A673 (cell line): ENCODE data around the gene BHLHA15. TPM values are rescaled to one million over a fixed set of nuclear protein-coding genes. Genes with fewer than 3 reads are reported as not detected.

ENCODE experiments used
- BruUV-seq: library from RNA; stranded (reverse); fragments of 400-500 nt; replicated peaks from 2 replicates; lab custom pipeline; 2021; lab: Mats Ljungman, UMichigan
- CTCF ChIA-PET: fragments of 300-600 bp; sonication (Branson Sonifier 250); formaldehyde crosslinking; loops from one replicate; lab custom pipeline; 2022; ENCODE audit warnings: antibody characterized with exemption; lab: Charles Lee
- POLR2A ChIA-PET: fragments of 300-600 bp; sonication (Branson Sonifier 250); formaldehyde crosslinking; loops from one replicate; lab custom pipeline; 2022; ENCODE audit warnings: antibody characterized with exemption; ENCODE audit not compliant: low non-redundant PET; lab: Charles Lee
- DNase-seq: peaks from one replicate; pipeline ENCODE4 v3.0.0-alpha.2; 2015; ENCODE audit warnings: low spot score
- H3K27ac ChIP-seq: fragments of 200-600 bp; sonication (generic); 2 replicates; pipeline ENCODE4 v1.5.1; 2016; ENCODE audit warnings: mixed run types, low read depth, mild to moderate bottlenecking, mixed read lengths, antibody characterized with exemption, low read length; ENCODE audit not compliant: poor library complexity, severe bottlenecking
- H3K27me3 ChIP-seq: fragments of 200-600 bp; sonication (generic); replicated peaks from 2 replicates; pipeline ENCODE4 v1.6.1; 2017; ENCODE audit warnings: mixed run types, low read depth, mild to moderate bottlenecking, mixed read lengths, antibody characterized with exemption, low read length; ENCODE audit not compliant: insufficient read depth, poor library complexity
- H3K36me3 ChIP-seq: fragments of 200-600 bp; sonication (generic); 2 replicates; pipeline ENCODE4 v1.6.1; 2016; ENCODE audit warnings: mixed run types, mild to moderate bottlenecking, mixed read lengths, antibody characterized with exemption, low read length; ENCODE audit not compliant: insufficient read depth, poor library complexity, severe bottlenecking
- H3K4me1 ChIP-seq: fragments of 200-600 bp; sonication (generic); 2 replicates; pipeline ENCODE4 v1.6.1; 2017; ENCODE audit warnings: mixed run types, mild to moderate bottlenecking, mixed read lengths, antibody characterized with exemption, low read length; ENCODE audit not compliant: insufficient read depth, poor library complexity, severe bottlenecking
- H3K4me3 ChIP-seq: fragments of 200-600 bp; sonication (generic); 2 replicates; pipeline ENCODE4 v1.5.1; 2016; ENCODE audit warnings: low read depth, mixed run types, mild to moderate bottlenecking, mixed read lengths, low read length; ENCODE audit not compliant: poor library complexity, severe bottlenecking
- H3K9me3 ChIP-seq: fragments of 200-600 bp; sonication (generic); 2 replicates; pipeline ENCODE4 v1.6.1; 2016; ENCODE audit warnings: mixed run types, low read depth, mild to moderate bottlenecking, mixed read lengths, antibody characterized with exemption, low read length; ENCODE audit not compliant: poor library complexity, severe bottlenecking
- EZH2 ChIP-seq: fragments of 200-600 bp; sonication (generic); IDR thresholded peaks from 2 replicates; pipeline ENCODE4 v1.6.1; 2017; ENCODE audit warnings: borderline replicate concordance, low read depth, mild to moderate bottlenecking, mixed read lengths, antibody characterized with exemption, low read length; ENCODE audit not compliant: poor library complexity, severe bottlenecking
- intact Hi-C: fragments of 100-400 bp; cut with micrococcal nuclease; formaldehyde crosslinking; loops from one replicate; pipeline ENCODE4 v1.10.0; 2022; ENCODE audit not compliant: unreplicated experiment
- total RNA-seq: library from RNA; stranded (reverse); gene quantifications from 2 replicates; pipeline ENCODE4 v1.2.3, GENCODE V29; 2021
- TF ChIP-seq, protein P1 (sequence below): fragments of 300-800, 200-600 bp; sonication (generic); conservative IDR thresholded peaks from 2 replicates; pipeline ENCODE4 v1.5.1; 2017; ENCODE audit warnings: low read depth, mild to moderate bottlenecking, antibody characterized with exemption, low read length, moderate library complexity, mixed read lengths

The BHLHA15 gene
- total RNA-seq, 1 experiment from 2014 or later, result 0.64 TPM

DNA sequence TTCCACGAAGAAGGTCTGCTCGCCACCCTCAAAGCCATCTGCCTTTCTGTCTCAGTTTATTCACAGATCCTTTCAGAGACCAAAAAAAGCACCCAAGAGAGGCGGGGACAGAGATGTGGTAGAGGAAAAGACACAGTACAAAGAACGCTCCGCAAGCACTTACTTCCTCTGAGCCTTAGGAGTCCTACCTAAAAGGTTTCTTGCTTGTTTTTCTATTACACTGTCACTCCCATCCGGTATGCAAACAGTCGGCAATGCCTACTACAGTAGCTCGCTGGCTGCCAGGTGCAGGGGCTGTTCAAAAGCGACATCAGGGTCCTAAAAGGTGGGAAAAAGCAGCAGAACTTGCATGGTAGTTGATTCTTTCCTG lies 40.0 kb downstream of the BHLHA15 start:
- no peak overlapping the region for H3K27ac ChIP-seq
- no peaks in the 10 kb centered on the region for H3K27me3 ChIP-seq
- DNase-seq, result no peak
- intact Hi-C loops, result no loop called here
- BruUV-seq, result no TSS peak
- ChIA-PET CTCF (no interaction called here), POLR2A (no interaction called here)
- no peaks in the 10 kb centered on the region for H3K36me3 ChIP-seq
- H3K4me3 ChIP-seq, result peak overlapping the region; percentile 90
- no peaks in the 10 kb centered on the region for H3K9me3 ChIP-seq
- TF ChIP-seq EZH2, result no peak
- TF ChIP-seq, protein P1, sequence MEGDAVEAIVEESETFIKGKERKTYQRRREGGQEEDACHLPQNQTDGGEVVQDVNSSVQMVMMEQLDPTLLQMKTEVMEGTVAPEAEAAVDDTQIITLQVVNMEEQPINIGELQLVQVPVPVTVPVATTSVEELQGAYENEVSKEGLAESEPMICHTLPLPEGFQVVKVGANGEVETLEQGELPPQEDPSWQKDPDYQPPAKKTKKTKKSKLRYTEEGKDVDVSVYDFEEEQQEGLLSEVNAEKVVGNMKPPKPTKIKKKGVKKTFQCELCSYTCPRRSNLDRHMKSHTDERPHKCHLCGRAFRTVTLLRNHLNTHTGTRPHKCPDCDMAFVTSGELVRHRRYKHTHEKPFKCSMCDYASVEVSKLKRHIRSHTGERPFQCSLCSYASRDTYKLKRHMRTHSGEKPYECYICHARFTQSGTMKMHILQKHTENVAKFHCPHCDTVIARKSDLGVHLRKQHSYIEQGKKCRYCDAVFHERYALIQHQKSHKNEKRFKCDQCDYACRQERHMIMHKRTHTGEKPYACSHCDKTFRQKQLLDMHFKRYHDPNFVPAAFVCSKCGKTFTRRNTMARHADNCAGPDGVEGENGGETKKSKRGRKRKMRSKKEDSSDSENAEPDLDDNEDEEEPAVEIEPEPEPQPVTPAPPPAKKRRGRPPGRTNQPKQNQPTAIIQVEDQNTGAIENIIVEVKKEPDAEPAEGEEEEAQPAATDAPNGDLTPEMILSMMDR, result no peak
- H3K4me1 ChIP-seq, result peaks cover 4% of the 10 kb centered on the region

DNA sequence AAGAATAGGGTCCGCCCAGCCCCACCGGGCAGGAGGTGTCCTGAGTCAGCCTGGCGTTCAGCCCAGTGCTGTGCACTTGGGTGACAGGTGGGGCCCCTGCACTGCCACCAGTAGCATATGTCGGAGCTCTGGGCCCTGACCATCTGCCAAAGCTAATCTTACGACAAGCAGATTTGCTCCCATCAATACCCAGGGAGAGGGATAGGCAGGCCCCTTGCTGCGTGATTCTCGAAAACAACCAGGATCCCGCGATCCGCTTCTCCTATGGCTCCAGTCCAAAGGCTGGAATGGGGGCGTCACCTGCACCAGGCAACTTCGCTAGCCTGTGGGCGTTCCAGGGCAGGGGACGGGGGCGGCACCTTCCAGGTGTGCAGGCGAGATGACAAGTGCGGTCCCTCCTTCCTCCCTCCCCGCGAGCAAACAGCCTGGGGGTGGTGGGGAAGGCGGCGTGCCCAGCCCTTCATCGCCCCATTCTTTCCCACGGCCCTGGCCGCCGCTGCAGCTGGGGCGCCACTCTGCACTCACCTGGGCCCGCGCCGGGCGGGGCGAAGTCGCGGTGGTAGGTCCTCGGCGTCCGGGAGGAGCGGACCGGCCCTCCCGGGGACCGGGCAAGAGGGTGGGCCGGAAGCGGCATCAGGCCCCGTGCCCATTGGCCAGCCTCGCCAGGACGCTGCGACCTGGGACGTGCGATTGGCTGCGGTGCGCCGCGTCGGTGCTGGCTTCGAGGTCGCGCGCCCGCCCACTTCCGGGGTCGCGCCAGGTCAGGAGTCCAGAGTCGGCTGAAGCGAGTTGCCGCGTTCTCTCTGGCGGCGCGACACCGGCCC lies 40.6 kb downstream of the BHLHA15 start, which contains the start of gene TECPR1:
TSS of gene TECPR1 (minus strand) at position 632 of the 824 bp plus-strand sequence. CDS start 6,086 bp downstream, outside the sequence.
- DNase-seq, result peak; percentile 79
- peaks cover under 1% of the 10 kb centered on the region for H3K36me3 ChIP-seq
- no peaks in the 10 kb centered on the region for H3K9me3 ChIP-seq
- no TSS peak for BruUV-seq
- POLR2A ChIA-PET, result no interaction called here
- TF ChIP-seq, protein P1, result no peak
- TF ChIP-seq EZH2, result no peak
- H3K4me3 ChIP-seq, result peak within 1 kb of the TSS; percentile 90
- H3K27me3 ChIP-seq, result no peaks in the 10 kb centered on the region
- CTCF ChIA-PET, result no interaction called here
- peaks cover 4% of the 10 kb centered on the region for H3K4me1 ChIP-seq
- H3K27ac ChIP-seq, result peak within 1 kb of the TSS; percentile 69
- intact Hi-C loops, result no loop called here

DNA sequence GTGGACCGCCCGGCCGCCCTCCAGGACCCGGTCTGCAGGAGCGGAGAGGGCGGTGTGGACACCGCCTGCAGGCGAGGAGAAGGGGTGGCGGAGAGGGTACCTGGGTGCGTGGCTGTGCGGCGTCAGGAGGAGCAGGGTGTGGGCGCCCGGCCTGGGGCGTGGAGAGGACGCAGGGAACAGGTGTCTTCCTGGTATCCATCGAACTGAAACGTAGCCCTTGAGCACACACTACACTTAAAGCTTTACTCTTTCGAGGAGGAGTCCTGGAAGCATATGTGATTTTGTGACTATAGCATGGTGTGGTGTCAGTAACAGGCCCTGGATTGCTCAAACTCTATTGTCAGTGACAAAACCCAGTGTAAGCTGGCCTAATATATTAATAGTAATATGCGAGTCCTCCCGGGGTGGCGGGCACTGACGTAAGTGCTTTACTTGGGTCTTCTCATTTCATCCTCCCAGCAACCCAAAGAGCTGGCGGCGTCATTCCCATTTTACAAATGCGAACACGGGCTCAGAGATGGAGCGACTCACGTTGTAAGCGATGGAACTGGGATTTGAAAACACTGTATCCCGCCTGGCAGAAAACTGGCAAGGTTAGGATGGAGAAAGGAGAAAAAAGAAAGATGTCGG lies 41.3 kb downstream of the BHLHA15 start:
- peak overlapping the region; percentile 90 for H3K4me3 ChIP-seq
- DNase-seq, result no peak
- H3K27me3 ChIP-seq, result no peaks in the 10 kb centered on the region
- TF ChIP-seq, protein P1, result no peak
- TF ChIP-seq EZH2, result no peak
- intact Hi-C loops, result no loop called here
- CTCF ChIA-PET, result no interaction called here
- POLR2A ChIA-PET, result no interaction called here
- BruUV-seq, result no TSS peak
- H3K9me3 ChIP-seq, result no peaks in the 10 kb centered on the region
- H3K4me1 ChIP-seq, result peaks cover 4% of the 10 kb centered on the region
- H3K36me3 ChIP-seq, result peaks cover 3% of the 10 kb centered on the region
- peak overlapping the region; percentile 69 for H3K27ac ChIP-seq
